Neural cell (in vitro differentiated cells): ENCODE measurements around the gene TMC6. TPM values are rescaled to one million over a fixed set of nuclear protein-coding genes. Genes with fewer than 3 reads are reported as not detected.

Source experiments
- H2AFZ ChIP-seq: fragments of 200-600, 300-800 bp; sonication (generic), shearing (Covaris generic); 2 replicates; pipeline ENCODE4 v1.6.0; 2014; ENCODE audit warnings: low read depth, mild to moderate bottlenecking, antibody characterized with exemption, low read length, moderate library complexity
- H3F3A ChIP-seq: fragments of 200-600 bp; shearing (Covaris generic); 2 replicates; pipeline ENCODE4 v1.6.1; 2016; ENCODE audit warnings: mild to moderate bottlenecking, moderate library complexity, mixed read lengths, antibody characterized with exemption, low read length; ENCODE audit not compliant: insufficient read depth, poor library complexity, severe bottlenecking
- H3K27ac ChIP-seq: fragments of 200-600, 300-800 bp; sonication (generic), shearing (Covaris generic); 2 replicates; pipeline ENCODE4 v1.5.1; 2014; ENCODE audit warnings: mild to moderate bottlenecking, low read length, moderate library complexity
- H3K27me3 ChIP-seq: fragments of 300-800, 200-600 bp; sonication (generic), shearing (Covaris generic); 2 replicates; pipeline ENCODE4 v1.6.0; 2014; ENCODE audit warnings: mild to moderate bottlenecking, low read depth, low read length, moderate library complexity; ENCODE audit not compliant: insufficient read depth
- H3K36me3 ChIP-seq: fragments of 300-800, 200-600 bp; sonication (generic), shearing (Covaris generic); 2 replicates; pipeline ENCODE4 v1.5.1; 2014; ENCODE audit warnings: mild to moderate bottlenecking, antibody characterized with exemption, low read length, moderate library complexity; ENCODE audit not compliant: insufficient read depth
- H3K4me2 ChIP-seq: fragments of 300-800, 200-600 bp; sonication (generic), shearing (Covaris generic); 2 replicates; pipeline ENCODE4 v1.6.0; 2014; ENCODE audit warnings: mild to moderate bottlenecking, low read length
- H3K4me3 ChIP-seq: fragments of 300-800, 200-600 bp; sonication (generic), shearing (Covaris generic); 2 replicates; pipeline ENCODE4 v1.5.1; 2014; ENCODE audit warnings: mild to moderate bottlenecking, low read length, moderate library complexity
- H3K79me2 ChIP-seq: fragments of 200-600 bp; shearing (Covaris generic); replicated peaks from 2 replicates; pipeline ENCODE4 v1.6.0; 2014; ENCODE audit warnings: mild to moderate bottlenecking, low read length, moderate library complexity; ENCODE audit not compliant: insufficient read depth
- H3K9ac ChIP-seq: fragments of 300-800, 200-600 bp; sonication (generic), shearing (Covaris generic); 2 replicates; pipeline ENCODE4 v1.6.1; 2016; ENCODE audit warnings: mild to moderate bottlenecking, low read length, mixed read lengths
- H3K9me2 ChIP-seq: fragments of 200-600 bp; shearing (Covaris generic); 2 replicates; pipeline ENCODE4 v1.6.1; 2016; ENCODE audit warnings: mild to moderate bottlenecking, low read length, mixed read lengths; ENCODE audit not compliant: insufficient read depth
- H3K9me3 ChIP-seq: fragments of 200-600, 300-800 bp; sonication (generic), shearing (Covaris generic); 2 replicates; pipeline ENCODE4 v1.6.1; 2016; ENCODE audit warnings: mild to moderate bottlenecking, mixed run types, low read length, moderate library complexity, mixed read lengths
- H4K20me1 ChIP-seq: fragments of 200-600 bp; shearing (Covaris generic); 2 replicates; pipeline ENCODE4 v1.6.1; 2016; ENCODE audit warnings: mild to moderate bottlenecking, mixed run types; ENCODE audit not compliant: insufficient read depth
- EP300 ChIP-seq: fragments of 450-650 bp; conservative IDR thresholded peaks from 2 replicates; pipeline ENCODE4 v1.6.1; 2014; ENCODE audit warnings: antibody characterized with exemption, mild to moderate bottlenecking, moderate library complexity; ENCODE audit not compliant: poor library complexity, severe bottlenecking
- EZH2 ChIP-seq: fragments of 200-600, 300-800 bp; shearing (Covaris generic), sonication (generic); IDR thresholded peaks from 2 replicates; pipeline ENCODE4 v1.6.1; 2014; ENCODE audit warnings: antibody characterized with exemption, low read length, borderline replicate concordance, mild to moderate bottlenecking; ENCODE audit not compliant: insufficient read depth, poor library complexity, severe bottlenecking
- MXI1 ChIP-seq: fragments of 450-650 bp; conservative IDR thresholded peaks from 2 replicates; pipeline ENCODE4 v1.6.1; 2014; ENCODE audit warnings: antibody characterized with exemption, mild to moderate bottlenecking; ENCODE audit not compliant: poor library complexity, severe bottlenecking
- POLR2AphosphoS5 ChIP-seq: IDR thresholded peaks from 2 replicates; pipeline ENCODE4 v1.6.1; 2012
- RAD21 ChIP-seq: fragments of 450-650 bp; conservative IDR thresholded peaks from 2 replicates; pipeline ENCODE4 v1.6.1; 2014; ENCODE audit warnings: antibody characterized with exemption, mild to moderate bottlenecking, moderate library complexity
- REST ChIP-seq: IDR thresholded peaks from 2 replicates; pipeline ENCODE4 v1.6.1; 2012; ENCODE audit warnings: borderline replicate concordance
- SMC3 ChIP-seq: fragments of 450-650 bp; conservative IDR thresholded peaks from 2 replicates; pipeline ENCODE4 v1.6.1; 2014; ENCODE audit warnings: antibody characterized with exemption, mild to moderate bottlenecking, moderate library complexity; ENCODE audit not compliant: poor library complexity
- TAF1 ChIP-seq: IDR thresholded peaks from 2 replicates; pipeline ENCODE4 v1.6.1; 2012; ENCODE audit warnings: low read depth
- polyA plus RNA-seq: library from polyadenylated mRNA; depleted of rRNA; stranded (reverse); fragments of >200 nt; gene quantifications from 2 replicates; pipeline ENCODE4 v1.2.3, GENCODE V29; 2014
- TF ChIP-seq, protein P1 (sequence below): fragments of 450-650 bp; IDR thresholded peaks from 2 replicates; pipeline ENCODE4 v1.5.1; 2014; ENCODE audit warnings: antibody characterized with exemption, mild to moderate bottlenecking, moderate library complexity; ENCODE audit not compliant: poor library complexity, severe bottlenecking

Gene TMC6
- polyA plus RNA-seq, 1 donor from 2014 or later: 0.16 TPM

GRCh38 chr17:78151514-78152008, 23.0 kb upstream of the TMC6 start:
- TF ChIP-seq EZH2 (no peak), MXI1 (no peak), EP300 (no peak), TAF1 (no peak), POLR2AphosphoS5 (no peak), REST (no peak), SMC3 (no peak), RAD21 (no peak)
- TF ChIP-seq, protein P1, sequence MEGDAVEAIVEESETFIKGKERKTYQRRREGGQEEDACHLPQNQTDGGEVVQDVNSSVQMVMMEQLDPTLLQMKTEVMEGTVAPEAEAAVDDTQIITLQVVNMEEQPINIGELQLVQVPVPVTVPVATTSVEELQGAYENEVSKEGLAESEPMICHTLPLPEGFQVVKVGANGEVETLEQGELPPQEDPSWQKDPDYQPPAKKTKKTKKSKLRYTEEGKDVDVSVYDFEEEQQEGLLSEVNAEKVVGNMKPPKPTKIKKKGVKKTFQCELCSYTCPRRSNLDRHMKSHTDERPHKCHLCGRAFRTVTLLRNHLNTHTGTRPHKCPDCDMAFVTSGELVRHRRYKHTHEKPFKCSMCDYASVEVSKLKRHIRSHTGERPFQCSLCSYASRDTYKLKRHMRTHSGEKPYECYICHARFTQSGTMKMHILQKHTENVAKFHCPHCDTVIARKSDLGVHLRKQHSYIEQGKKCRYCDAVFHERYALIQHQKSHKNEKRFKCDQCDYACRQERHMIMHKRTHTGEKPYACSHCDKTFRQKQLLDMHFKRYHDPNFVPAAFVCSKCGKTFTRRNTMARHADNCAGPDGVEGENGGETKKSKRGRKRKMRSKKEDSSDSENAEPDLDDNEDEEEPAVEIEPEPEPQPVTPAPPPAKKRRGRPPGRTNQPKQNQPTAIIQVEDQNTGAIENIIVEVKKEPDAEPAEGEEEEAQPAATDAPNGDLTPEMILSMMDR: no peak
- H3K4me3 ChIP-seq: no peak overlapping the region
- H3K9me3 ChIP-seq: no peaks in the 10 kb centered on the region
- H4K20me1 ChIP-seq: no peaks in the 10 kb centered on the region
- H2AFZ ChIP-seq: no peak overlapping the region
- H3F3A ChIP-seq: no peaks in the 10 kb centered on the region
- H3K79me2 ChIP-seq: no peaks in the 10 kb centered on the region
- no peak overlapping the region for H3K27ac ChIP-seq
- H3K27me3 ChIP-seq: no peaks in the 10 kb centered on the region
- H3K36me3 ChIP-seq: no peaks in the 10 kb centered on the region
- no peaks in the 10 kb centered on the region for H3K9me2 ChIP-seq
- no peak overlapping the region for H3K9ac ChIP-seq
- no peak overlapping the region for H3K4me2 ChIP-seq

- Histone ChIP-seq H3K79me2 (no peaks in the 10 kb centered on the region), H2AFZ (no peak overlapping the region), H3K9me3 (no peaks in the 10 kb centered on the region), H3K4me3 (no peak overlapping the region), H4K20me1 (no peaks in the 10 kb centered on the region), H3K27me3 (no peaks in the 10 kb centered on the region), H3K9ac (no peak overlapping the region), H3K9me2 (no peaks in the 10 kb centered on the region), H3F3A (no peaks in the 10 kb centered on the region), H3K4me2 (no peak overlapping the region), H3K36me3 (no peaks in the 10 kb centered on the region), H3K27ac (no peak overlapping the region)
- TF ChIP-seq MXI1: no peak
- no peak for TF ChIP-seq TAF1
- TF ChIP-seq, protein P1: no peak
- no peak for TF ChIP-seq RAD21
- TF ChIP-seq REST: no peak
Measured at GRCh38 chr17:78148286-78149016, 19.9 kb upstream of the TMC6 start.
